ENCODE results near the gene CREB5. TPM values are rescaled to one million over a fixed set of nuclear protein-coding genes. Genes with fewer than 3 reads are reported as not detected.

Gene CREB5
- total and polyA plus RNA-seq, 2 of the 13 experiments (the other 11 are each of a cell fraction or from before 2014, with no cell fraction given) = 0.38 to 0.71 TPM

GRCh38 chr7:28853834-28854749, 441.8 kb downstream of the CREB5 start (continued):
- TF ChIP-seq HNRNPK (IDR thresholded peaks at IDR 0.05; ENCODE audit: low read depth, low read length, poor library complexity, severe bottlenecking) = no peak
- TF ChIP-seq RAD21 (CRISPR knock-in tag; IDR thresholded peaks at IDR 0.05) = peak; percentile 83
- no peak for TF ChIP-seq ZNF580 (CRISPR knock-in tag; IDR thresholded peaks at IDR 0.05; ENCODE audit: borderline replicate concordance, low read depth)
- no peak for TF ChIP-seq ZNF691 (CRISPR knock-in tag; IDR thresholded peaks at IDR 0.05; ENCODE audit: borderline replicate concordance, low read depth)
- TF ChIP-seq GPN1 (CRISPR knock-in tag; IDR thresholded peaks at IDR 0.05; ENCODE audit: borderline replicate concordance) = no peak
- TF ChIP-seq ZNF772 (CRISPR knock-in tag; IDR thresholded peaks at IDR 0.05) = 0 out of 2 replicates have a peak, but pooled peaks have one; percentile 23
- no peak for TF ChIP-seq MAZ (IDR thresholded peaks at IDR 0.05; ENCODE audit: borderline replicate concordance, low read depth, low read length)
- TF ChIP-seq MAZ (CRISPR knock-in tag; IDR thresholded peaks at IDR 0.05; ENCODE audit: low read depth) = peak; percentile 34; the same call in 1 of the 2 replicates
- peak; percentile 43; the same call in 1 of the 2 replicates for TF ChIP-seq FOXP4 (CRISPR knock-in tag; IDR thresholded peaks at IDR 0.05)
- no peak for TF ChIP-seq ZNF383 (CRISPR knock-in tag; IDR thresholded peaks at IDR 0.05; ENCODE audit: borderline replicate concordance)
- TF ChIP-seq, protein P1, sequence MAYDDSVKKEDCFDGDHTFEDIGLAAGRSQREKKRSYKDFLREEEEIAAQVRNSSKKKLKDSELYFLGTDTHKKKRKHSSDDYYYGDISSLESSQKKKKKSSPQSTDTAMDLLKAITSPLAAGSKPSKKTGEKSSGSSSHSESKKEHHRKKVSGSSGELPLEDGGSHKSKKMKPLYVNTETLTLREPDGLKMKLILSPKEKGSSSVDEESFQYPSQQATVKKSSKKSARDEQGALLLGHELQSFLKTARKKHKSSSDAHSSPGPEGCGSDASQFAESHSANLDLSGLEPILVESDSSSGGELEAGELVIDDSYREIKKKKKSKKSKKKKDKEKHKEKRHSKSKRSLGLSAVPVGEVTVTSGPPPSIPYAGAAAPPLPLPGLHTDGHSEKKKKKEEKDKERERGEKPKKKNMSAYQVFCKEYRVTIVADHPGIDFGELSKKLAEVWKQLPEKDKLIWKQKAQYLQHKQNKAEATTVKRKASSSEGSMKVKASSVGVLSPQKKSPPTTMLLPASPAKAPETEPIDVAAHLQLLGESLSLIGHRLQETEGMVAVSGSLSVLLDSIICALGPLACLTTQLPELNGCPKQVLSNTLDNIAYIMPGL (CRISPR knock-in tag; IDR thresholded peaks at IDR 0.05; ENCODE audit: borderline replicate concordance in 1 of 2, low read depth in 1 of 2) = peak; percentile 68 to 76; a peak in 3 of 4 replicates
- TF ChIP-seq ARNTL (CRISPR knock-in tag; IDR thresholded peaks at IDR 0.05) = no peak
- TF ChIP-seq ZNF362 (CRISPR knock-in tag; IDR thresholded peaks at IDR 0.05; ENCODE audit: borderline replicate concordance) = no peak
- peak; percentile 43; the same call in 1 of the 2 replicates for TF ChIP-seq EZH2 (conservative IDR thresholded peaks at IDR 0.05; ENCODE audit: low read depth, low read length)
- no peak for TF ChIP-seq CBX2 (IDR thresholded peaks at IDR 0.05; ENCODE audit: low read depth, low read length)
- TF ChIP-seq CBX2 (CRISPR knock-in tag; IDR thresholded peaks at IDR 0.05; ENCODE audit: low read depth) = 0 out of 2 replicates have a peak, but pooled peaks have one; percentile 19
- no peak for TF ChIP-seq ARID2 (CRISPR knock-in tag; IDR thresholded peaks at IDR 0.05; ENCODE audit: borderline replicate concordance)
- TF ChIP-seq NCOA2 (CRISPR knock-in tag; IDR thresholded peaks at IDR 0.05) = no peak
- TF ChIP-seq FOSL2 (CRISPR knock-in tag; IDR thresholded peaks at IDR 0.05) = peak; percentile 32; the same call in 1 of the 2 replicates
- no peak for TF ChIP-seq NR2F6 (IDR thresholded peaks at IDR 0.05)
- TF ChIP-seq NR2F6 (CRISPR knock-in tag; IDR thresholded peaks at IDR 0.05) = no peak
